HG03025 (cell line): ENCODE results near the gene CTIF.

ENCODE experiments used
- ATAC-seq: cut with Tn5 transposase; IDR thresholded peaks from one replicate; pipeline ENCODE4 v1.9.1; 2021; ENCODE audit warnings: mild to moderate bottlenecking, moderate library complexity; ENCODE audit not compliant: unreplicated experiment, low FRiP score

The CTIF gene

GRCh38 chr18:48852292-48852691, 313.5 kb downstream of the CTIF start:
- no peak for ATAC-seq

- ATAC-seq: no peak
These were observed 314.0 kb downstream of the CTIF start for GRCh38 chr18:48852794-48853193.

- ATAC-seq: no peak
These were observed 314.8 kb downstream of the CTIF start for GRCh38 chr18:48853588-48853987.

- ATAC-seq: no peak
These were observed 315.9 kb downstream of the CTIF start for GRCh38 chr18:48854780-48855179.

- ATAC-seq: no peak
These were observed 316.9 kb downstream of the CTIF start for GRCh38 chr18:48855422-48856377.

- ATAC-seq: no peak
These were observed 318.3 kb downstream of the CTIF start for GRCh38 chr18:48857023-48857694.

- ATAC-seq: no peak
These were observed 319.8 kb downstream of the CTIF start for GRCh38 chr18:48858676-48859075.

GRCh38 chr18:48859311-48860268, 320.8 kb downstream of the CTIF start:
- ATAC-seq: no peak

GRCh38 chr18:48860269-48861180, 321.7 kb downstream of the CTIF start:
- no peak for ATAC-seq

- no peak for ATAC-seq
These were observed 322.4 kb downstream of the CTIF start for GRCh38 chr18:48861181-48861708.

- no peak for ATAC-seq
These were observed 323.3 kb downstream of the CTIF start for GRCh38 chr18:48862132-48862531.

- no peak for ATAC-seq
These were observed 323.9 kb downstream of the CTIF start for GRCh38 chr18:48862678-48863270.

- ATAC-seq: no peak
These were observed 324.7 kb downstream of the CTIF start for GRCh38 chr18:48863432-48864065.

- no peak for ATAC-seq
These were observed 326.0 kb downstream of the CTIF start for GRCh38 chr18:48864876-48865275.

GRCh38 chr18:48866028-48866733, 327.4 kb downstream of the CTIF start:
- no peak for ATAC-seq

GRCh38 chr18:48866856-48867255, 328.0 kb downstream of the CTIF start:
- ATAC-seq: no peak

GRCh38 chr18:48867978-48868377, 329.1 kb downstream of the CTIF start:
- ATAC-seq: no peak
